ENCODE measurements around the gene TKFC.

TKFC gene

GRCh38 chr11:61297341-61297740 is 35.7 kb upstream of the TKFC start:
- H3K27ac ChIP-seq (ENCODE audit: insufficient read depth, low read depth, low read length, poor library complexity, severe bottlenecking), result no peak overlapping the region
- H3K36me3 ChIP-seq (ENCODE audit: control insufficient read depth, insufficient read depth, low read length), result peaks cover 29% of the 10 kb centered on the region
- WGBS, 2 experiments, result 83 to 91% methylated on average over 1 of the region's 1 CpG

GRCh38 chr11:61297746-61298145 is 35.3 kb upstream of the TKFC start:
- Histone ChIP-seq H3K4me1 (ENCODE audit: control insufficient read depth, insufficient read depth, low read length) (peaks cover 8% of the 10 kb centered on the region), H3K27me3 (ENCODE audit: control insufficient read depth, insufficient read depth, low read length, poor library complexity, severe bottlenecking) (peaks cover 25% of the 10 kb centered on the region), H3K4me3 (ENCODE audit: insufficient read depth, low read depth, low read length) (no peak overlapping the region), H3K9me3 (ENCODE audit: control insufficient read depth, low read length) (no peaks in the 10 kb centered on the region), H3K27ac (ENCODE audit: insufficient read depth, low read depth, low read length, poor library complexity, severe bottlenecking) (no peak overlapping the region), H3K36me3 (ENCODE audit: control insufficient read depth, insufficient read depth, low read length) (peaks cover 32% of the 10 kb centered on the region)
- 85 to 88% methylated on average over 5 of the region's 5 CpGs for WGBS, 2 experiments

More at GRCh38 chr11:61297341-61297740, 35.7 kb upstream of the TKFC start:
- no peaks in the 10 kb centered on the region for H3K9me3 ChIP-seq (ENCODE audit: control insufficient read depth, low read length)
- H3K4me3 ChIP-seq (ENCODE audit: insufficient read depth, low read depth, low read length), result no peak overlapping the region
- H3K27me3 ChIP-seq (ENCODE audit: control insufficient read depth, insufficient read depth, low read length, poor library complexity, severe bottlenecking), result peaks cover 25% of the 10 kb centered on the region
- H3K4me1 ChIP-seq (ENCODE audit: control insufficient read depth, insufficient read depth, low read length), result peaks cover 8% of the 10 kb centered on the region

- Histone ChIP-seq H3K27me3 (ENCODE audit: control insufficient read depth, insufficient read depth, low read length, poor library complexity, severe bottlenecking) (peaks cover 18% of the 10 kb centered on the region), H3K36me3 (ENCODE audit: control insufficient read depth, insufficient read depth, low read length) (peaks cover 35% of the 10 kb centered on the region), H3K4me1 (ENCODE audit: control insufficient read depth, insufficient read depth, low read length) (peaks cover 4% of the 10 kb centered on the region), H3K27ac (ENCODE audit: insufficient read depth, low read depth, low read length, poor library complexity, severe bottlenecking) (no peak overlapping the region), H3K9me3 (ENCODE audit: control insufficient read depth, low read length) (no peaks in the 10 kb centered on the region), H3K4me3 (ENCODE audit: insufficient read depth, low read depth, low read length) (no peak overlapping the region)
- 87 to 94% methylated on average over 4 of the region's 4 CpGs for WGBS, 2 experiments
These were observed 34.3 kb upstream of the TKFC start for GRCh38 chr11:61298663-61299244.

- Histone ChIP-seq H3K9me3 (ENCODE audit: control insufficient read depth, low read length) (no peaks in the 10 kb centered on the region), H3K4me3 (ENCODE audit: insufficient read depth, low read depth, low read length) (no peak overlapping the region), H3K27me3 (ENCODE audit: control insufficient read depth, insufficient read depth, low read length, poor library complexity, severe bottlenecking) (no peaks in the 10 kb centered on the region), H3K27ac (ENCODE audit: insufficient read depth, low read depth, low read length, poor library complexity, severe bottlenecking) (no peak overlapping the region), H3K36me3 (ENCODE audit: control insufficient read depth, insufficient read depth, low read length) (peaks cover 58% of the 10 kb centered on the region), H3K4me1 (ENCODE audit: control insufficient read depth, insufficient read depth, low read length) (no peaks in the 10 kb centered on the region)
- WGBS, 2 experiments, result 95 to 96% methylated on average over 13 of the region's 13 CpGs
These were observed 30.5 kb upstream of the TKFC start for GRCh38 chr11:61302550-61302949.

- no peaks in the 10 kb centered on the region for H3K27me3 ChIP-seq (ENCODE audit: control insufficient read depth, insufficient read depth, low read length, poor library complexity, severe bottlenecking)
- H3K4me3 ChIP-seq (ENCODE audit: insufficient read depth, low read depth, low read length), result no peak overlapping the region
- H3K4me1 ChIP-seq (ENCODE audit: control insufficient read depth, insufficient read depth, low read length), result no peaks in the 10 kb centered on the region
- H3K36me3 ChIP-seq (ENCODE audit: control insufficient read depth, insufficient read depth, low read length), result peaks cover 70% of the 10 kb centered on the region
- H3K27ac ChIP-seq (ENCODE audit: insufficient read depth, low read depth, low read length, poor library complexity, severe bottlenecking), result no peak overlapping the region
- H3K9me3 ChIP-seq (ENCODE audit: control insufficient read depth, low read length), result no peaks in the 10 kb centered on the region
- 96 to 97% methylated on average over 9 of the region's 9 CpGs for WGBS, 2 experiments
These were observed 29.3 kb upstream of the TKFC start for GRCh38 chr11:61303725-61304124.

GRCh38 chr11:61305417-61305816 is 27.6 kb upstream of the TKFC start:
- WGBS, 2 experiments, result 95 to 96% methylated on average over 7 of the region's 7 CpGs
- Histone ChIP-seq H3K4me3 (ENCODE audit: insufficient read depth, low read depth, low read length) (no peak overlapping the region), H3K4me1 (ENCODE audit: control insufficient read depth, insufficient read depth, low read length) (no peaks in the 10 kb centered on the region), H3K27ac (ENCODE audit: insufficient read depth, low read depth, low read length, poor library complexity, severe bottlenecking) (no peak overlapping the region), H3K27me3 (ENCODE audit: control insufficient read depth, insufficient read depth, low read length, poor library complexity, severe bottlenecking) (no peaks in the 10 kb centered on the region), H3K9me3 (ENCODE audit: control insufficient read depth, low read length) (no peaks in the 10 kb centered on the region), H3K36me3 (ENCODE audit: control insufficient read depth, insufficient read depth, low read length) (peaks cover 75% of the 10 kb centered on the region)

- Histone ChIP-seq H3K4me1 (ENCODE audit: control insufficient read depth, insufficient read depth, low read length) (no peaks in the 10 kb centered on the region), H3K27ac (ENCODE audit: insufficient read depth, low read depth, low read length, poor library complexity, severe bottlenecking) (no peak overlapping the region), H3K4me3 (ENCODE audit: insufficient read depth, low read depth, low read length) (no peak overlapping the region), H3K27me3 (ENCODE audit: control insufficient read depth, insufficient read depth, low read length, poor library complexity, severe bottlenecking) (no peaks in the 10 kb centered on the region), H3K36me3 (ENCODE audit: control insufficient read depth, insufficient read depth, low read length) (peaks cover 75% of the 10 kb centered on the region), H3K9me3 (ENCODE audit: control insufficient read depth, low read length) (no peaks in the 10 kb centered on the region)
- WGBS, 2 experiments, result 83 to 92% methylated on average over 1 of the region's 1 CpG
These were observed 26.8 kb upstream of the TKFC start for GRCh38 chr11:61306221-61306620.

- H3K27ac ChIP-seq (ENCODE audit: insufficient read depth, low read depth, low read length, poor library complexity, severe bottlenecking), result no peak overlapping the region
- H3K9me3 ChIP-seq (ENCODE audit: control insufficient read depth, low read length), result no peaks in the 10 kb centered on the region
- H3K4me3 ChIP-seq (ENCODE audit: insufficient read depth, low read depth, low read length), result no peak overlapping the region
- H3K4me1 ChIP-seq (ENCODE audit: control insufficient read depth, insufficient read depth, low read length), result no peaks in the 10 kb centered on the region
- WGBS, 2 experiments, result 86 to 91% methylated on average over 1 of the region's 1 CpG
- H3K27me3 ChIP-seq (ENCODE audit: control insufficient read depth, insufficient read depth, low read length, poor library complexity, severe bottlenecking), result no peaks in the 10 kb centered on the region
- peaks cover 76% of the 10 kb centered on the region for H3K36me3 ChIP-seq (ENCODE audit: control insufficient read depth, insufficient read depth, low read length)
These were observed 25.7 kb upstream of the TKFC start for GRCh38 chr11:61307354-61307753.

GRCh38 chr11:61309141-61309540 is 23.9 kb upstream of the TKFC start:
- peaks cover 73% of the 10 kb centered on the region for H3K36me3 ChIP-seq (ENCODE audit: control insufficient read depth, insufficient read depth, low read length)
- H3K9me3 ChIP-seq (ENCODE audit: control insufficient read depth, low read length), result no peaks in the 10 kb centered on the region
- no peaks in the 10 kb centered on the region for H3K27me3 ChIP-seq (ENCODE audit: control insufficient read depth, insufficient read depth, low read length, poor library complexity, severe bottlenecking)
- no peak overlapping the region for H3K4me3 ChIP-seq (ENCODE audit: insufficient read depth, low read depth, low read length)
- WGBS, 2 experiments, result 93 to 95% methylated on average over 4 of the region's 4 CpGs
- H3K4me1 ChIP-seq (ENCODE audit: control insufficient read depth, insufficient read depth, low read length), result no peaks in the 10 kb centered on the region
- H3K27ac ChIP-seq (ENCODE audit: insufficient read depth, low read depth, low read length, poor library complexity, severe bottlenecking), result no peak overlapping the region

- H3K4me1 ChIP-seq (ENCODE audit: control insufficient read depth, insufficient read depth, low read length), result no peaks in the 10 kb centered on the region
- H3K27me3 ChIP-seq (ENCODE audit: control insufficient read depth, insufficient read depth, low read length, poor library complexity, severe bottlenecking), result no peaks in the 10 kb centered on the region
- 93 to 96% methylated on average over 7 of the region's 7 CpGs for WGBS, 2 experiments
- H3K27ac ChIP-seq (ENCODE audit: insufficient read depth, low read depth, low read length, poor library complexity, severe bottlenecking), result no peak overlapping the region
- no peak overlapping the region for H3K4me3 ChIP-seq (ENCODE audit: insufficient read depth, low read depth, low read length)
- H3K36me3 ChIP-seq (ENCODE audit: control insufficient read depth, insufficient read depth, low read length), result peaks cover 76% of the 10 kb centered on the region
- no peaks in the 10 kb centered on the region for H3K9me3 ChIP-seq (ENCODE audit: control insufficient read depth, low read length)
These were observed 23.3 kb upstream of the TKFC start for GRCh38 chr11:61309739-61310138.

GRCh38 chr11:61310749-61311148 is 22.3 kb upstream of the TKFC start:
- Histone ChIP-seq H3K9me3 (ENCODE audit: control insufficient read depth, low read length) (no peaks in the 10 kb centered on the region), H3K36me3 (ENCODE audit: control insufficient read depth, insufficient read depth, low read length) (peaks cover 82% of the 10 kb centered on the region), H3K27ac (ENCODE audit: insufficient read depth, low read depth, low read length, poor library complexity, severe bottlenecking) (no peak overlapping the region), H3K4me1 (ENCODE audit: control insufficient read depth, insufficient read depth, low read length) (no peaks in the 10 kb centered on the region), H3K27me3 (ENCODE audit: control insufficient read depth, insufficient read depth, low read length, poor library complexity, severe bottlenecking) (no peaks in the 10 kb centered on the region), H3K4me3 (ENCODE audit: insufficient read depth, low read depth, low read length) (no peak overlapping the region)
- WGBS, 2 experiments, result 92 to 95% methylated on average over 8 of the region's 8 CpGs
